ENCODE measurements around the gene CNNM4.

DNA sequence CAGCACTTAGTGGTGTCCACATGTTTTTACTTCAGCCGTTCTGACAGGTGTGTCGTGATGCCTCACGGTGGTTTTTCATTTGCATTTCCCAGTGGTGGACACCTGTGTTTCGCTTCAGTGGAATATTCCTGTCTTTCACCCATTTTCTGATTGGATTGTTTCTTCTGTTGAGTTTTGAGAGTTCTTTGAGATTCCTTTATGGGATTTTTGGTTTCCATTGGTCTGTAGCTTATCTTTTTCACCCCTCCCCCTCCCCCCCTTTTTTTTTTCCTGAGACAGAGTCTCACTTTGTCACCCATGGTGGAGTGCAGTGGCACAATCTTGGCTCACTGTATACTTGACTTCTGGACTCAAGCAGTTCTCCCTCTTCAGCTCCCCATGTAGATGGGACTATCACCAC lies 75.1 kb downstream of the CNNM4 start:
- TF ChIP-seq, protein P1, sequence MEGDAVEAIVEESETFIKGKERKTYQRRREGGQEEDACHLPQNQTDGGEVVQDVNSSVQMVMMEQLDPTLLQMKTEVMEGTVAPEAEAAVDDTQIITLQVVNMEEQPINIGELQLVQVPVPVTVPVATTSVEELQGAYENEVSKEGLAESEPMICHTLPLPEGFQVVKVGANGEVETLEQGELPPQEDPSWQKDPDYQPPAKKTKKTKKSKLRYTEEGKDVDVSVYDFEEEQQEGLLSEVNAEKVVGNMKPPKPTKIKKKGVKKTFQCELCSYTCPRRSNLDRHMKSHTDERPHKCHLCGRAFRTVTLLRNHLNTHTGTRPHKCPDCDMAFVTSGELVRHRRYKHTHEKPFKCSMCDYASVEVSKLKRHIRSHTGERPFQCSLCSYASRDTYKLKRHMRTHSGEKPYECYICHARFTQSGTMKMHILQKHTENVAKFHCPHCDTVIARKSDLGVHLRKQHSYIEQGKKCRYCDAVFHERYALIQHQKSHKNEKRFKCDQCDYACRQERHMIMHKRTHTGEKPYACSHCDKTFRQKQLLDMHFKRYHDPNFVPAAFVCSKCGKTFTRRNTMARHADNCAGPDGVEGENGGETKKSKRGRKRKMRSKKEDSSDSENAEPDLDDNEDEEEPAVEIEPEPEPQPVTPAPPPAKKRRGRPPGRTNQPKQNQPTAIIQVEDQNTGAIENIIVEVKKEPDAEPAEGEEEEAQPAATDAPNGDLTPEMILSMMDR (IDR thresholded peaks at IDR 0.05; ENCODE audit: low read depth, low read length): no peak
- no peak for TF ChIP-seq EZH2phosphoT487 (IDR thresholded peaks at IDR 0.05; ENCODE audit: low read depth)

Measured in OCI-LY3 (cell line).